Testis (tissue), 3 donors: ENCODE data around the gene PTPRN2. TPM values are rescaled to one million over a fixed set of nuclear protein-coding genes. Genes with fewer than 3 reads are reported as not detected.
"Not testable (repeated sequence)": the region's sequence is repeated elsewhere in the genome, so short reads cannot be mapped to it uniquely, and the experiment has no call there.

Source experiments
- DNase-seq: peaks from one replicate; pipeline ENCODE4 v3.0.0-alpha.2; 2019
- H3K27ac ChIP-seq, 2 donors: fragments of 200-600 bp; sonication (generic); one replicate each; pipeline ENCODE4 v1.5.1; 2019
- H3K27me3 ChIP-seq: fragments of 200-600 bp; sonication (generic); one replicate; pipeline ENCODE4 v1.5.1; 2019
- H3K36me3 ChIP-seq: fragments of 200-600 bp; sonication (generic); one replicate; pipeline ENCODE4 v1.5.1; 2017; ENCODE audit warnings: low read depth; ENCODE audit errors: missing control alignments
- H3K4me1 ChIP-seq: fragments of 200-600 bp; sonication (generic); one replicate; pipeline ENCODE4 v1.5.1; 2019
- H3K4me3 ChIP-seq, 2 donors: fragments of 200-600 bp; sonication (generic); one replicate each; pipeline ENCODE4 v1.5.1; 2017 to 2019
- H3K9me3 ChIP-seq: fragments of 200-600 bp; sonication (generic); one replicate; pipeline ENCODE4 v1.5.1; 2017
- POLR2A ChIP-seq: fragments of 450-650 bp; IDR thresholded peaks from one replicate; pipeline ENCODE4 v1.6.1; 2017; ENCODE audit warnings: antibody characterized with exemption, mild to moderate bottlenecking, moderate library complexity
- whole genome bisulfite sequencing, 2 donors: methylation state at CpG; one replicate each; pipeline ENCODE4 v1.1.5; 2018; 5-methylcytosine and 5-hydroxymethylcytosine counted together
- intact Hi-C: fragments of 100-400 bp; cut with DNase I; formaldehyde crosslinking; loops from one replicate; pipeline ENCODE4 v1.15.1; 2023; ENCODE audit warnings: low total_unique reads
- polyA plus RNA-seq: library from polyadenylated mRNA; stranded (reverse); fragments of 350-450 nt; fragmentation: Illumina TruSeq; extraction: RNeasy Lipid Tissue Mini Kit (QIAGEN cat#74804); gene quantifications from one replicate; pipeline ENCODE4 v1.2.3, GENCODE V29; 2014; ENCODE audit warnings: low read depth, low replicate concordance; ENCODE audit not compliant: insufficient read depth
- total RNA-seq, 2 donors: library from RNA; depleted of rRNA; stranded (reverse); fragments of >200 nt; gene quantifications; one replicate each; pipeline ENCODE4 v1.2.3, GENCODE V29; 2016
- TF ChIP-seq, protein P1 (sequence below), 3 experiments: fragments of 450-650 bp in 2 of 3; fragments of 200-600 bp in 1 of 3; sonication (generic) in 1 of 3; IDR thresholded peaks; one replicate each; pipeline ENCODE4 v1.5.1; 2016 to 2019; ENCODE audit warnings: antibody characterized with exemption in 3 of 3, mild to moderate bottlenecking in 2 of 3, moderate library complexity in 1 of 3

The PTPRN2 gene
- total and polyA plus RNA-seq, 3 donors from 2014 or later = 9.3 to 10.8 (median 9.8) TPM

DNA sequence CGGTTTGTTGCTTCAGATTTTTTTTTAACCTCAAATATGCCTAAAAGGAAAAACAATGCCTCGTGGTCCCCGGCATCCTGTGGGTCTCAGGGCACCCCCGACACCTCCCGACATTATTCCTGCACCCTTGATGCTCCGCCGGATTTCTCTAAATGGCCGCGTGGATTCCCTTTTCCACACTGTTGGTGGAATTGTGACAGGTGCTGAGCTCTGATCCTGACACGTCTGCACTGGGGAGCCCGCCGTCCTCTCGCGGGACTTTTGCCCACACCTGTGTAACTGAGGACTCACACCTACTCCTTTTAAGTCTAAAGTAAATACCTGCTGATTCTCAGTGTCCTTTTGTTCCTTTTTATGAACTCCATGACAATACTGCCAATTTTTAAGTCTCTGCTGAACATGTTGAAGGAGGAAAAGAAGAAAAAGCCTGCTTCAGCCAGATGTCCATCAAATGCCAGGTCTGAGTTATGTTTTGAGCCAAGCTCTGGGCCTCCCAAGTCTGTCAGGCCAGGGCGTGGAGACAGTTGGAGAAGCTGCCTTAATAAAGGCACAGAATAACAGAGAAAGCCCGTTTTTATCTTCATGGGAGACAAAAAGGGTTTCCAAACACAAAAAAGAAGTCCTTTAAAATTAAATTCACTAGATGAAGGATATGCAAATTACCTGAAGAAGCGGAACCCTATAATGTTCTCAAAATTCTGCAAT lies 682.6 kb downstream of the PTPRN2 start:
- intact Hi-C loops = no loop called here
- Histone ChIP-seq H3K4me3 (no peak overlapping the region), H3K36me3 (no peaks in the 10 kb centered on the region), H3K4me1 (no peaks in the 10 kb centered on the region), H3K9me3 (no peaks in the 10 kb centered on the region), H3K27me3 (no peaks in the 10 kb centered on the region), H3K27ac (no peak overlapping the region)
- 82 to 85% methylated on average over 17 of the region's 17 CpGs for WGBS, 2 donors
- no peak for DNase-seq
- TF ChIP-seq, protein P1, sequence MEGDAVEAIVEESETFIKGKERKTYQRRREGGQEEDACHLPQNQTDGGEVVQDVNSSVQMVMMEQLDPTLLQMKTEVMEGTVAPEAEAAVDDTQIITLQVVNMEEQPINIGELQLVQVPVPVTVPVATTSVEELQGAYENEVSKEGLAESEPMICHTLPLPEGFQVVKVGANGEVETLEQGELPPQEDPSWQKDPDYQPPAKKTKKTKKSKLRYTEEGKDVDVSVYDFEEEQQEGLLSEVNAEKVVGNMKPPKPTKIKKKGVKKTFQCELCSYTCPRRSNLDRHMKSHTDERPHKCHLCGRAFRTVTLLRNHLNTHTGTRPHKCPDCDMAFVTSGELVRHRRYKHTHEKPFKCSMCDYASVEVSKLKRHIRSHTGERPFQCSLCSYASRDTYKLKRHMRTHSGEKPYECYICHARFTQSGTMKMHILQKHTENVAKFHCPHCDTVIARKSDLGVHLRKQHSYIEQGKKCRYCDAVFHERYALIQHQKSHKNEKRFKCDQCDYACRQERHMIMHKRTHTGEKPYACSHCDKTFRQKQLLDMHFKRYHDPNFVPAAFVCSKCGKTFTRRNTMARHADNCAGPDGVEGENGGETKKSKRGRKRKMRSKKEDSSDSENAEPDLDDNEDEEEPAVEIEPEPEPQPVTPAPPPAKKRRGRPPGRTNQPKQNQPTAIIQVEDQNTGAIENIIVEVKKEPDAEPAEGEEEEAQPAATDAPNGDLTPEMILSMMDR (IDR thresholded peaks at IDR 0.05) = no peak
- no peak for TF ChIP-seq POLR2A

DNA sequence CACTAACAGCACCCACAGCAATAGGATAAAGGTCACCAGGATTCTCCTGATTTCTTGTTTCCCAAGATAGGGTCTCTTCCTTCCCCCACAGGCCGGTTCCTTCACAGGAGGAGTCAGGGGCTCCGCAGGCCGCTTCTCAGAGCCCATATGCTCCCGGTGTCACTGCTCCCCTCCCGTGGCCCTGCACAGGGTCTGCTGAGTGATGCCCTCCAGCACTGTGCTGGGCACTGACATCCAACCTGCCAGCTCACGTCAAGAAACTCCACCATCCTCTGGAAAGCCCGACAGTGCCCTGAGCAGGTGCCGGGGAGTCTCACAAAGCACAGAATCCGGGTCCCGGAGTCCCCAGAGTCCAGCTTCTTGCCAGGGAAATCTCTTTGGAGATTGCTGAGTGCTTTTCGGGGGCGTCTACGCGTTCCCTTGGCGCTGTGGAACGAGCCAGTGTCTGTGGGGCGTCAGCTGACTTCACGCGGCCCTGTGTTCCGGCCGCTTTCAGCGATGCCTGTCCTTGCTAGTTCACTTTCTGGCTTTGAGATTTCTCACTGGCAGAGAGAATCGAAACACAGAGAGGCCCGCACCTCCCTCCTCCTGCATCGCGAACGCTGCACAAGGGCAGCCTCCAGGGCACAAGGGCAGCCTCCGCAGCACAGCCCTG lies 683.3 kb downstream of the PTPRN2 start:
- WGBS, 2 donors = 88 to 89% methylated on average over 24 to 28 of the region's 28 CpGs
- Histone ChIP-seq H3K9me3 (no peaks in the 10 kb centered on the region), H3K27ac (no peak overlapping the region)

DNA sequence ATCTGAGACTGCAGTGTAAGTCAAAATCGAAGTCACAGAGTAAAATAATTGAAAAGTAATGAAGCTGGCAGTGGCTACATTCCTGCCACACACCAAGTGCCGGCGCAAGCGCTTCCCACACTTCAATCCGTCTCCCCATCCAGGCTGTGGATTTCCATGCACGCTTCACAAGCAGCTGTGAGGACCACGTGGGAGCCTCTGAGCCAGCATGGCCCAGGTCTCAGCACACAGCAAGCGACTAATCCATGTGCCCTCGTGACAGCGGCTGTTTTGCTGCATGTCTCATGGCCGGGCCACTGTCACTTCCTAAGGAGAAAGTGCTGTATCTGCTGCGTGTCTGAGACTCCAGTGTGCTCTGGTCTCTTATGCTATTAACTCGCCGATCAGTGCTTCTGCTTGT lies 683.9 kb downstream of the PTPRN2 start:
- no peak for DNase-seq
- Histone ChIP-seq H3K36me3 (no peaks in the 10 kb centered on the region), H3K9me3 (no peaks in the 10 kb centered on the region), H3K4me1 (no peaks in the 10 kb centered on the region), H3K27ac (no peak overlapping the region), H3K27me3 (no peaks in the 10 kb centered on the region), H3K4me3 (no peak overlapping the region)
- intact Hi-C loops = no loop called here
- WGBS, 2 donors = 79 to 81% methylated on average over 14 of the region's 14 CpGs
- no peak for TF ChIP-seq POLR2A
- TF ChIP-seq, protein P1 (IDR thresholded peaks at IDR 0.05) = no peak

More for the DNA sequence above, 683.3 kb downstream of the PTPRN2 start:
- no peaks in the 10 kb centered on the region for H3K36me3 ChIP-seq
- TF ChIP-seq POLR2A = no peak
- TF ChIP-seq, protein P1 (IDR thresholded peaks at IDR 0.05) = no peak
- intact Hi-C loops = no loop called here
- H3K4me1 ChIP-seq = no peaks in the 10 kb centered on the region
- no peak for DNase-seq
- no peaks in the 10 kb centered on the region for H3K27me3 ChIP-seq
- no peak overlapping the region for H3K4me3 ChIP-seq

DNA sequence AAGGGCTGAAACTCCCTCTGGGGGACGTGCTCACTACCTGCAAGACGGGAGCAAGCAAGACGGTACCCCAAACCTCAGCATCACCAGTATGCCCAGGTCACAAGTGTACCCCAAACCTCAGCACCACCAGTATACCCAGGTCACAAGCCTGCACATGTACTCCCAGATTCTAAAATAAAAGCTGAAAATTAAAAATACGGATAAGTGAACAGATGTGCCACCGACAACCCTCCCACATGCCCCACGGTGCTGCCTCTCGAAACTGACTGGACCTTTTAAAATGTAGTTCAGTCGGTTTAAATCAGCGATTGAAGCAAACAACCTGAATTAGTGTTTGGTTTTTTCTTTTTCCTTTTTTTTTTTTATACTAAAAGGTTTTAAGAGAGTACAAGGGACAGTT lies 684.3 kb downstream of the PTPRN2 start:
- WGBS, 2 donors = 89 to 93% methylated on average over 9 of the region's 9 CpGs
- no peak for DNase-seq
- Histone ChIP-seq H3K27me3 (no peaks in the 10 kb centered on the region), H3K4me3 (no peak overlapping the region), H3K27ac (no peak overlapping the region), H3K9me3 (no peaks in the 10 kb centered on the region), H3K4me1 (no peaks in the 10 kb centered on the region), H3K36me3 (no peaks in the 10 kb centered on the region)
- intact Hi-C loops = no loop called here
- no peak for TF ChIP-seq POLR2A
- TF ChIP-seq, protein P1 (IDR thresholded peaks at IDR 0.05) = no peak

DNA sequence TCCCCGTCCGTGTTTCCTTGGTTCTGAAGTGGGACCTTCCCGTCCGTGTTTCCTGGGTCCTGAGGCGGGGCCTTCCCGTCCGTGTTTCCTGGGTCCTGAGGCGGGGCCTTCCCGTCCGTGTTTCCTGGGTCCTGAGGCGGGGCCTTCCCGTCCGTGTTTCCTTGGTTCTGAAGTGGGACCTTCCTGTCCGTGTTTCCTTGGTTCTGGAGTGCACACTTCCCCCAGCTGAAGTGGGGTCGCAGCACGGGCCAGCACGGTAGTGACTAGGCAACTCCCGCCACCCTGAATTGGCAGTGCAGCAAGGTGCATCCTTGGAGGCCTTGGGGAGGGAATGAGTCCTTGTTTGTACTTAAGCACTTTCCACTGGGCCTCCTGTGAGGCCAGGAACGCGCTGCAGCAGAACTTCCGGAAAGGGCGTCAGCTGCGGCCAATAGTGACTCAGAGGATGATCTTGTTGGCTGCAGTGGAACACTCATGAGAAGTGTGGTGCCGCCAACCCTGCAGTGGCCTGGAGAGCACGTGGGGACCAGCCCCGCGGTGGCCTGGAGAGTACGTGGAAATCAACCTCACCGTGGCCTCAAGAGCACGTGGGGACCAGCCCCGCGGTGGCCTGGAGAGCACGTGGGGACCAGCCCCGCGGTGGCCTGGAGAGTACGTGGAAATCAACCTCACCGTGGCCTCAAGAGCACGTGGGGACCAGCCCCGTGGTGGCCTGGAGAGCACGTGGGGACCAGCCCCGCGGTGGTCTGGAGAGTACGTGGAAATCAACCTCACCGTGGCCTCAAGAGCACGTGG lies 685.6 kb downstream of the PTPRN2 start:
- H3K27me3 ChIP-seq, H3K4me3 ChIP-seq, H3K4me1 ChIP-seq, DNase-seq, H3K27ac ChIP-seq, H3K9me3 ChIP-seq, intact Hi-C loops, H3K36me3 ChIP-seq: not testable (repeated sequence)
- WGBS, 2 donors = 92 to 93% methylated on average over 18 to 39 of the region's 45 CpGs
